K562 (cell line): ENCODE results near the gene ENG. TPM values are rescaled to one million over a fixed set of nuclear protein-coding genes. Genes with fewer than 3 reads are reported as not detected.

Source experiments
- IRF1 ChIP-seq: sonication (generic); formaldehyde crosslinking; IDR thresholded peaks from 2 replicates; pipeline ENCODE4 v1.8.0; 2022; ENCODE audit warnings: missing genetic modification reagents, mild to moderate bottlenecking, borderline replicate concordance
- JUNB ChIP-seq: fragments of 450-650 bp; formaldehyde crosslinking; conservative IDR thresholded peaks from 2 replicates; pipeline ENCODE4 v1.4.0; 2020; ENCODE audit warnings: mild to moderate bottlenecking
- LCOR ChIP-seq: sonication (generic); formaldehyde crosslinking; IDR thresholded peaks from 2 replicates; pipeline ENCODE4 v1.8.0; 2022; ENCODE audit warnings: mild to moderate bottlenecking, missing genetic modification reagents
- PTRF ChIP-seq: fragments of 450-650 bp; IDR thresholded peaks from 2 replicates; pipeline ENCODE4 v1.6.1; 2016; ENCODE audit warnings: mild to moderate bottlenecking, missing genetic modification characterization, missing compliant biosample characterization
- RUNX1 ChIP-seq: sonication (generic); IDR thresholded peaks from 2 replicates; pipeline ENCODE4 v1.6.1; 2016; ENCODE audit warnings: antibody characterized with exemption, low read depth
- SIX5 ChIP-seq, 2 experiments: IDR thresholded peaks; 2 replicates each; pipeline ENCODE4 v1.6.1; 2011; ENCODE audit warnings: low read length in 2 of 2, borderline replicate concordance in 1 of 2, low read depth in 1 of 2, mild to moderate bottlenecking in 1 of 2, moderate library complexity in 1 of 2; ENCODE audit not compliant: insufficient read depth in 1 of 2
- SMAD3 ChIP-seq: fragments of 450-650 bp; formaldehyde crosslinking; conservative IDR thresholded peaks from 2 replicates; pipeline ENCODE4 v1.4.0; 2020; ENCODE audit warnings: mild to moderate bottlenecking
- SMAD4 ChIP-seq: fragments of 250-450 bp; sonication (Bioruptor Pico); conservative IDR thresholded peaks from 2 replicates; pipeline ENCODE4 v1.8.0; 2021; ENCODE audit warnings: inconsistent platforms, mild to moderate bottlenecking, moderate library complexity
- THAP7 ChIP-seq: fragments of 250-450 bp; sonication (Bioruptor Pico); IDR thresholded peaks from 2 replicates; pipeline ENCODE4 v1.5.0; 2021
- UBTF ChIP-seq, 2 experiments: IDR thresholded peaks; 2 replicates each; pipeline ENCODE4 v1.6.1; 2012; ENCODE audit warnings: improper control_type of control experiment in 2 of 2, low read depth in 2 of 2, low read length in 2 of 2, borderline replicate concordance in 1 of 2
- ZFP36 ChIP-seq: fragments of 150-350 bp; IDR thresholded peaks from 2 replicates; pipeline ENCODE4 v1.6.1; 2018; ENCODE audit warnings: low read length, low read depth; ENCODE audit not compliant: partially characterized antibody
- ZNF511 ChIP-seq: sonication (generic); formaldehyde crosslinking; IDR thresholded peaks from 2 replicates; pipeline ENCODE4 v1.8.0; 2022; ENCODE audit warnings: mild to moderate bottlenecking, missing genetic modification reagents
- polyA plus RNA-seq, 8 experiments: library from polyadenylated mRNA; depleted of rRNA in 4 of 8; stranded (reverse) in 5 of 8; unstranded in 3 of 8; fragments of >200 nt; fragmentation: Nextera tagmentation in 2 of 8; fragmentation: Illumina TruSeq in 1 of 8; extraction: Ambion mirVana in 2 of 8; extraction: Trizol in 1 of 8; gene quantifications; 2 replicates each; pipeline versions ENCODE4 v1.2.1 to v1.2.3, GENCODE V29; 2011 to 2014; ENCODE audit warnings: inconsistent platforms in 1 of 8, missing spikeins in 1 of 8
- total RNA-seq, 7 experiments: library from RNA; depleted of rRNA in 6 of 7; stranded (reverse); fragments of >200 nt in 6 of 7; fragmentation: Illumina TruSeq in 2 of 7; extraction: Trizol in 2 of 7; gene quantifications; 2 replicates each; pipeline versions ENCODE4 v1.2.1 to v1.2.3, GENCODE V29; 2011 to 2021; ENCODE audit warnings: low replicate concordance in 1 of 7
- TF ChIP-seq, protein P1 (sequence below), 2 experiments: fragments of 450-650 bp; IDR thresholded peaks; 2 replicates each; pipeline ENCODE4 v1.6.1; 2016; ENCODE audit warnings: mild to moderate bottlenecking in 2 of 2, borderline replicate concordance in 1 of 2, low read depth in 1 of 2, moderate library complexity in 1 of 2

ENG gene
- total and polyA plus RNA-seq, 9 of the 15 experiments (the other 6 are each of a cell fraction or from before 2014, with no cell fraction given), result 0.04 to 0.40 (median 0.14) TPM; not detected in 1

- TF ChIP-seq THAP7 (CRISPR knock-in tag) (no peak; the same call in 1 of the 2 replicates), SMAD3 (CRISPR knock-in tag) (no peak), JUNB (CRISPR knock-in tag) (no peak), UBTF (IDR thresholded peaks at IDR 0.05; ENCODE audit: borderline replicate concordance in 1 of 2, low read depth in 2 of 2, low read length in 2 of 2) (peak; percentile 46 to 91; a peak in 3 of 4 replicates), ZNF511 (no peak), PTRF (tag) (0 out of 2 replicates have a peak, but pooled peaks have one; percentile 25), SMAD4 (0 out of 2 replicates have a peak, but pooled peaks have one; percentile 42), IRF1 (no peak), ZFP36 (no peak), RUNX1 (no peak), SIX5 (IDR thresholded peaks at IDR 0.05; ENCODE audit: borderline replicate concordance in 1 of 2, insufficient read depth in 1 of 2, low read depth in 1 of 2, low read length in 2 of 2) (no peak), LCOR (CRISPR knock-in tag) (no peak)
- TF ChIP-seq, protein P1, sequence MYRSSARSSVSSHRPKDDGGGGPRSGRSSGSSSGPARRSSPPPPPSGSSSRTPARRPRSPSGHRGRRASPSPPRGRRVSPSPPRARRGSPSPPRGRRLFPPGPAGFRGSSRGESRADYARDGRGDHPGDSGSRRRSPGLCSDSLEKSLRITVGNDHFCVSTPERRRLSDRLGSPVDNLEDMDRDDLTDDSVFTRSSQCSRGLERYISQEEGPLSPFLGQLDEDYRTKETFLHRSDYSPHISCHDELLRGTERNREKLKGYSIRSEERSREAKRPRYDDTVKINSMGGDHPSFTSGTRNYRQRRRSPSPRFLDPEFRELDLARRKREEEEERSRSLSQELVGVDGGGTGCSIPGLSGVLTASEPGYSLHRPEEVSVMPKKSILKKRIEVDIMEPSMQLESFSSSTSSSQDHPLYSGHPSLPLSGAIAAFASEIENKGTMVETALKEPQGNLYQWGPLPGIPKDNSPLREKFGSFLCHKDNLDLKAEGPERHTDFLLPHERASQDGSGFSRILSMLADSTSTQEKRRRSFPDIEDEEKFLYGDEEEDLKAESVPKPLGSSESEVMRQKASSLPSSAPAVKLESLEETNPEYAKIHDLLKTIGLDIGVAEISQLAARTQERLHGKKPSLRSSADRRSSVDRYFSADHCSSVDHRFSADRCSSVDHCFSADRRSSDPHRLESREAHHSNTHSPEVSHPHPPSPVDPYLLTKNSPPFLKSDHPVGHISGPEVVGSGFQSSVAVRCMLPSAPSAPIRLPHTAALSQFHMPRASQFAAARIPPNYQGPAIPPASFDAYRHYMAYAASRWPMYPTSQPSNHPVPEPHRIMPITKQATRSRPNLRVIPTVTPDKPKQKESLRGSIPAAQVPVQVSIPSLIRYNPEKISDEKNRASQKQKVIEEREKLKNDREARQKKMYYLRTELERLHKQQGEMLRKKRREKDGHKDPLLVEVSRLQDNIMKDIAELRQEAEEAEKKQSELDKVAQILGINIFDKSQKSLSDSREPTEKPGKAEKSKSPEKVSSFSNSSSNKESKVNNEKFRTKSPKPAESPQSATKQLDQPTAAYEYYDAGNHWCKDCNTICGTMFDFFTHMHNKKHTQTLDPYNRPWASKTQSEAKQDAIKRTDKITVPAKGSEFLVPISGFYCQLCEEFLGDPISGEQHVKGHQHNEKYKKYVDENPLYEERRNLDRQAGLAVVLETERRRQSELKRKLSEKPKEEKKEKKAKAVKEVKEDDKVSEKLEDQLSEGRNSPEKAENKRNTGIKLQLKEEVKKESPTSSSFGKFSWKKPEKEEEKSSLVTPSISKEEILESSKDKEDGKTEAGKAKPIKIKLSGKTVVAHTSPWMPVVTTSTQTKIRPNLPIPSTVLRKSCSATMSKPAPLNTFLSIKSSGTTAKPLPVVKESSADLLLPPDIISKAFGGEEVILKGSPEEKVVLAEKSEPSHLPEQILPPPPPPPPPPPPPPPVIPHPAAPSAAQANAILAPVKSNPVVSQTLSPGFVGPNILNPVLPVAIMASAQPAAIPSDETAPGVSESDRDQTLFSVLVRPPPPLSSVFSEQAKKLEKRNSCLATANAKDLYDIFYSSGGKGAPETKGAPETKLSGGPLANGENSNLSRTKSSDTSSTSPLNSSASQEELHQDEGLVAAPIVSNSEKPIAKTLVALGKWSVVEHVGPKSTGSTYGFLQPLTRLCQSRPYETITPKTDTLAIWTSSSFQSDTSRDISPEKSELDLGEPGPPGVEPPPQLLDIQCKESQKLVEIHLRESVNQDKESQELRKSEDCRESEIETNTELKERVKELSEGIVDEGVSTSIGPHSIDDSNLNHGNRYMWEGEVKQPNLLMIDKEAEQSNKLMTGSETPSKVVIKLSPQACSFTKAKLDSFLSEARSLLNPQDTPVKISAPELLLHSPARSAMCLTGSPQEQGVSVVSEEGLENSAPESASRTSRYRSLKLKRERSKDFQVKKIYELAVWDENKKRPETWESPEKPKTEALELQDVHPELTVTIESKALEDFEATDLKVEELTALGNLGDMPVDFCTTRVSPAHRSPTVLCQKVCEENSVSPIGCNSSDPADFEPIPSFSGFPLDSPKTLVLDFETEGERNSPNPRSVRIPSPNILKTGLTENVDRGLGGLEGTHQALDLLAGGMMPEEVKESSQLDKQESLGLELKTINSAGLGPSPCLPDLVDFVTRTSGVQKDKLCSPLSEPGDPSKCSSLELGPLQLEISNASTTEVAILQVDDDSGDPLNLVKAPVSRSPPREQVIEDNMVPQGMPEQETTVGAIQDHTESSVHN (IDR thresholded peaks at IDR 0.05; ENCODE audit: borderline replicate concordance in 1 of 2, low read depth in 1 of 2), result no peak
Measured at GRCh38 chr9:127828262-127829031, 26.0 kb downstream of the ENG start (continued).
